Prostate gland (tissue), 2 donors: ENCODE data around the gene MAP1B.

Experiments
- CTCF ChIP-seq, 4 experiments: fragments of 200-600 bp in 2 of 4; fragments of 450-650 bp in 2 of 4; sonication (generic) in 2 of 4; IDR thresholded peaks; 1 replicate in 3 of 4; 2 replicates in 1 of 4; pipeline ENCODE4 v1.5.1; 2016 to 2019; ENCODE audit warnings: antibody characterized with exemption in 4 of 4, mild to moderate bottlenecking in 2 of 4, moderate library complexity in 2 of 4
- POLR2AphosphoS5 ChIP-seq: sonication (generic); formaldehyde crosslinking; IDR thresholded peaks from one replicate; pipeline ENCODE4 v1.6.1; 2017; ENCODE audit warnings: antibody characterized with exemption

GRCh38 chr5:72159501-72159911 lies 52.2 kb downstream of the MAP1B start:
- TF ChIP-seq CTCF (IDR thresholded peaks at IDR 0.05) (no peak), POLR2AphosphoS5 (no peak)
